Breast epithelium (tissue), 3 donors: ENCODE results near the gene NDUFV2.

Experiments
- CTCF ChIP-seq, 3 donors: fragments of 450-650 bp; IDR thresholded peaks; one replicate each; pipeline ENCODE4 v1.5.1; 2016 to 2017; ENCODE audit warnings: antibody characterized with exemption in 3 of 3, mild to moderate bottlenecking in 3 of 3, moderate library complexity in 3 of 3
- POLR2A ChIP-seq: fragments of 450-650 bp; IDR thresholded peaks from one replicate; pipeline ENCODE4 v1.6.1; 2016; ENCODE audit warnings: antibody characterized with exemption, mild to moderate bottlenecking, moderate library complexity
- POLR2AphosphoS5 ChIP-seq, 3 donors: sonication (generic); formaldehyde crosslinking; IDR thresholded peaks; one replicate each; pipeline ENCODE4 v1.6.1; 2017; ENCODE audit warnings: antibody characterized with exemption in 3 of 3

DNA sequence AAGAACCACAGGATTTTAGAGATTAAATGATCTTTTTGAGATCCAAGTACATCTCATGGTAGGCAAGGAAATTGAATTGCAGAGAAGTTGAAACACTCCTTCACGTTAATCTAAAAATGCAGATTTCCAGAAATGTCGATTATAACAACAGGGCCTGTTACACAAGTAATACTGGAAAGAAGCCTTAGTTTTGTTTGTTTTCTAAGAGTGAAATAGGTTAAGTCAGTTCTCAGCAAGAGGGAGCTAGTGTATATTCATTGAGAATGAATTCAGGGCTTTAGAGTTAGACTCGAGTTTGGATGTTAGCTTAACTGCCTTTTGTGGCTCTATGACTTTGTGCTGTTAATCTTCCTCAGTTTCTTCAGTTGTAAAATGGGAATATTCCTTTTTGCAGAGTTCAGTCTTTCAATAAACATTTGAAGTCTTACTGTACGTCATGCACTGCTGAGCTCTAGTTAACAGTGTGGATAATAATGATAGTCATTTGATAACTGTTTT is 926 bp downstream of the NDUFV2 start:
- TF ChIP-seq POLR2AphosphoS5 (IDR thresholded peaks at IDR 0.05) (no peak), CTCF (IDR thresholded peaks at IDR 0.05) (no peak), POLR2A (no peak)
